Fibroblast of lung (primary cell): ENCODE results near the gene LIMCH1. TPM values are rescaled to one million over a fixed set of nuclear protein-coding genes. Genes with fewer than 3 reads are reported as not detected.
A peak's percentile ranks its signal among the peaks of the same experiment; 100 is the strongest.

Experiments used
- DNase-seq, 2 donors: peaks; one replicate each; pipeline versions ENCODE4 v3.0.0 to v3.0.0-alpha.2; 2010; ENCODE audit warnings: low read depth in 2 of 2
- H2AFZ ChIP-seq: 2 replicates; pipeline ENCODE4 v1.5.1; 2012; ENCODE audit warnings: low read length, control low read depth, inconsistent platforms
- H3K27ac ChIP-seq: 2 replicates; pipeline ENCODE4 v1.5.1; 2011; ENCODE audit warnings: low read length, control low read depth; ENCODE audit not compliant: insufficient read depth
- H3K27me3 ChIP-seq: 2 replicates; pipeline ENCODE4 v1.5.1; 2011; ENCODE audit warnings: mild to moderate bottlenecking, low read length; ENCODE audit not compliant: control insufficient read depth, insufficient read depth
- H3K36me3 ChIP-seq: 2 replicates; pipeline ENCODE4 v1.5.1; 2011; ENCODE audit warnings: low read length; ENCODE audit not compliant: control insufficient read depth, insufficient read depth
- H3K4me1 ChIP-seq: 2 replicates; pipeline ENCODE4 v1.5.1; 2011; ENCODE audit warnings: low read length; ENCODE audit not compliant: control insufficient read depth, insufficient read depth; ENCODE audit errors: extremely low read depth
- H3K4me2 ChIP-seq: 2 replicates; pipeline ENCODE4 v1.5.1; 2011; ENCODE audit warnings: low read length, control low read depth; ENCODE audit not compliant: insufficient read depth; ENCODE audit errors: extremely low read depth
- H3K4me3 ChIP-seq, 4 experiments: fragments of 200-600 bp in 1 of 4; sonication (generic) in 1 of 4; replicated peaks in 1 of 4; 2 replicates each; pipeline ENCODE4 v1.5.1; 2011 to 2016; ENCODE audit warnings: low read length in 4 of 4, low read depth in 3 of 4, mild to moderate bottlenecking in 3 of 4, control low read depth in 2 of 4, inconsistent platforms in 1 of 4, mixed read lengths in 1 of 4; ENCODE audit not compliant: insufficient read depth in 1 of 4; ENCODE audit errors: control extremely low read depth in 1 of 4
- H3K79me2 ChIP-seq: 2 replicates; pipeline ENCODE4 v1.5.1; 2012; ENCODE audit warnings: mild to moderate bottlenecking, low read length, inconsistent platforms; ENCODE audit not compliant: control insufficient read depth, insufficient read depth
- H3K9ac ChIP-seq: 2 replicates; pipeline ENCODE4 v1.5.1; 2011; ENCODE audit warnings: mild to moderate bottlenecking, low read length, control low read depth; ENCODE audit not compliant: insufficient read depth
- H3K9me3 ChIP-seq: 2 replicates; pipeline ENCODE4 v1.5.1; 2012; ENCODE audit warnings: low read depth, low read length; ENCODE audit not compliant: control insufficient read depth, insufficient read depth
- H4K20me1 ChIP-seq: 2 replicates; pipeline ENCODE4 v1.5.1; 2011; ENCODE audit warnings: low read length; ENCODE audit not compliant: control insufficient read depth, insufficient read depth; ENCODE audit errors: extremely low read depth
- EZH2 ChIP-seq: IDR thresholded peaks from 2 replicates; pipeline ENCODE4 v1.5.1; 2012; ENCODE audit warnings: low read length, control low read depth, mild to moderate bottlenecking; ENCODE audit errors: missing control alignments
- polyA plus RNA-seq, 2 donors: library from polyadenylated mRNA; depleted of rRNA in 1 of 2; stranded (reverse) in 1 of 2; unstranded in 1 of 2; fragments of >200 nt; gene quantifications; 2 replicates each; pipeline ENCODE4 v1.2.1, GENCODE V29; 2011 to 2012; ENCODE audit warnings: missing spikeins in 1 of 2
- total RNA-seq: library from RNA; depleted of rRNA; stranded (reverse); fragments of >200 nt; gene quantifications from 2 replicates; pipeline ENCODE4 v1.2.1, GENCODE V29; 2014
- TF ChIP-seq, protein P1 (sequence below), 2 donors: IDR thresholded peaks in 1 of 2; conservative IDR thresholded peaks in 1 of 2; 1 replicate in 1 of 2; 2 replicates in 1 of 2; pipeline ENCODE4 v1.5.1; 2011 to 2012; ENCODE audit warnings: low read length in 2 of 2, control low read depth in 1 of 2, inconsistent platforms in 1 of 2, low read depth in 1 of 2, mild to moderate bottlenecking in 1 of 2

Gene LIMCH1
- total and polyA plus RNA-seq, 2 donors (not counting 1 experiment from before 2014, with no cell fraction given): 2.8 to 4.6 TPM

DNA sequence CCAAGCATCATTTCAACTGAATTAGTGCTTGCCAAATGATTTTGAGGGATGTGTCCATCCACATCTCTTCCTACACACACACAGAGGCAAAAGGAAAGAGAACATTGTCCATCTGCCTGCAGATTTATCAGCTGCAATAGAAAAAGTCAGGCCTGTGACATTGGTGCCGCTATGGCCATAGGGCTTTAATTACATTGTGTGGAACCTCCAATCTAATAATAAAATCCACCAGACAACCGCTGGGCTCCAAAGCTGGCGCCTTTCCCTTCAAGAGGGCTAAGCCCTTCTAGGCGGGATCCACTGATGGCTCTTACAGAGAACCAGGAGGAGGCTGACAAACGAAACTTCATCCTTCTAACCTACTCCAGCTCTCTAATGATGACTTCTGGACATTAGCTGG is 150.0 kb downstream of the LIMCH1 start:
- no peaks in the 10 kb centered on the region for H3K27me3 ChIP-seq
- no peak overlapping the region for H3K9ac ChIP-seq
- H3K4me3 ChIP-seq: no peak overlapping the region
- no peaks in the 10 kb centered on the region for H4K20me1 ChIP-seq
- no peak overlapping the region for H3K27ac ChIP-seq
- TF ChIP-seq, protein P1, sequence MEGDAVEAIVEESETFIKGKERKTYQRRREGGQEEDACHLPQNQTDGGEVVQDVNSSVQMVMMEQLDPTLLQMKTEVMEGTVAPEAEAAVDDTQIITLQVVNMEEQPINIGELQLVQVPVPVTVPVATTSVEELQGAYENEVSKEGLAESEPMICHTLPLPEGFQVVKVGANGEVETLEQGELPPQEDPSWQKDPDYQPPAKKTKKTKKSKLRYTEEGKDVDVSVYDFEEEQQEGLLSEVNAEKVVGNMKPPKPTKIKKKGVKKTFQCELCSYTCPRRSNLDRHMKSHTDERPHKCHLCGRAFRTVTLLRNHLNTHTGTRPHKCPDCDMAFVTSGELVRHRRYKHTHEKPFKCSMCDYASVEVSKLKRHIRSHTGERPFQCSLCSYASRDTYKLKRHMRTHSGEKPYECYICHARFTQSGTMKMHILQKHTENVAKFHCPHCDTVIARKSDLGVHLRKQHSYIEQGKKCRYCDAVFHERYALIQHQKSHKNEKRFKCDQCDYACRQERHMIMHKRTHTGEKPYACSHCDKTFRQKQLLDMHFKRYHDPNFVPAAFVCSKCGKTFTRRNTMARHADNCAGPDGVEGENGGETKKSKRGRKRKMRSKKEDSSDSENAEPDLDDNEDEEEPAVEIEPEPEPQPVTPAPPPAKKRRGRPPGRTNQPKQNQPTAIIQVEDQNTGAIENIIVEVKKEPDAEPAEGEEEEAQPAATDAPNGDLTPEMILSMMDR (conservative IDR thresholded peaks at IDR 0.05 in 1 of 2, IDR thresholded peaks at IDR 0.05 in 1 of 2; ENCODE audit: low read depth in 1 of 2, low read length in 2 of 2): no peak
- TF ChIP-seq EZH2: no peak
- H3K4me1 ChIP-seq: no peaks in the 10 kb centered on the region
- no peak overlapping the region for H2AFZ ChIP-seq
- no peaks in the 10 kb centered on the region for H3K79me2 ChIP-seq
- no peaks in the 10 kb centered on the region for H3K9me3 ChIP-seq
- H3K4me2 ChIP-seq: no peak overlapping the region
- DNase-seq: no peak
- H3K36me3 ChIP-seq: no peaks in the 10 kb centered on the region

DNA sequence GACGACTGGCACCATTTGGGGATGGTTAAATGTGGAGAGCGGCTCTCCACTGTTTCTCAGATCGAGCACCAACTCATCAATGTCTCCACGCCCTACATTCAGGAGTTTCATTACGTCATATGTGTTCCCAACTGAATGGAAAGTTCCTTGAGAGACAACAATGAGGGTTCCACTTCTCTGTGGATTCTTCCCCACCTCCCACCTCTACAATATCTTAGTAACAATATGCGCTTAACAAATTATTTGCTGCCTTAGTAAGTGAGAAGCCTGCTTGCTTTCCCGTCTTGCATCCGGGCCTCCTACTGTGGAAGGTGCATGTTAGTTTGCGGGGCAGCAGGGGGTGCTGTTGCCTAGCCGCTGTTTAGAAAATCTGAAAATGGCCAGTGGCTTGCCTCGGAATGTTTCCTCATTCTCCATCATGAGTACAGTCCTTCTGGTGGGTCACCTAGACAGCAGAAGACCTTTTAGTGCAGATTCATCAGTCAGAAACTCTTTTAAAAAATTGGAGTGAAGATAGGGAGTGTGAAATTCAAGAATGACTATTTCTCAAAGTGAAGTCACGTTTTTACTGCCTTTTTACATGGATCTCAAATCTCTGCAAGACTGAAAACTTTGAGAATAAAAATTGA is 154.9 kb downstream of the LIMCH1 start:
- DNase-seq: peak; percentile 46 to 71
- Histone ChIP-seq H3K27ac (no peak overlapping the region), H4K20me1 (no peaks in the 10 kb centered on the region), H3K4me1 (no peaks in the 10 kb centered on the region), H3K9ac (no peak overlapping the region), H3K27me3 (no peaks in the 10 kb centered on the region), H3K9me3 (no peaks in the 10 kb centered on the region), H3K36me3 (no peaks in the 10 kb centered on the region), H3K4me2 (no peak overlapping the region), H3K4me3 (no peak overlapping the region), H3K79me2 (no peaks in the 10 kb centered on the region), H2AFZ (peak overlapping the region; percentile 67)
- no peak for TF ChIP-seq EZH2
- TF ChIP-seq, protein P1 (conservative IDR thresholded peaks at IDR 0.05 in 1 of 2, IDR thresholded peaks at IDR 0.05 in 1 of 2; ENCODE audit: low read depth in 1 of 2, low read length in 2 of 2): peak; percentile 80 to 93

DNA sequence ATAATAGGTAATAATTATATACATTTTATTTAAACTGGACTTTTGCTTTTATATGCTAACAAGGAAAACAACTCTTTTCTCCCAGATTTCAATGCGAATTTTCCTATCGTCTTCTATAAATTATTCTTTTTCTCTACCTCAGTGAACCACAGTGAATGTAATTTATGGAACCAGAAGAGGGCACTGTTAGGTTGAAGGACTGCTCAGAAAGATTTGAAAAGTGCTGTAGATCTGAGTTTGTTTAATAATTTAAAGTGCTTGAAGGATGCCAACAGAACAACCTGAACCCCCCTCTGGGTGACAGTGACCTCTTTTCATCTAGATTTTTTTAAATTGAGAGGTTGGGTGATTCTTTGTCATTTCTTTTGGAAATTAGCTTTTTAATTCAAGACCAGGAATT is 155.7 kb downstream of the LIMCH1 start:
- H3K79me2 ChIP-seq: no peaks in the 10 kb centered on the region
- H3K27me3 ChIP-seq: no peaks in the 10 kb centered on the region
- H3K4me3 ChIP-seq: no peak overlapping the region
- no peaks in the 10 kb centered on the region for H3K9me3 ChIP-seq
- no peaks in the 10 kb centered on the region for H4K20me1 ChIP-seq
- no peaks in the 10 kb centered on the region for H3K4me1 ChIP-seq
- no peak overlapping the region for H3K9ac ChIP-seq
- H3K27ac ChIP-seq: no peak overlapping the region
- no peak overlapping the region for H3K4me2 ChIP-seq
- H2AFZ ChIP-seq: no peak overlapping the region
- DNase-seq: peak; percentile 17 to 67
- no peaks in the 10 kb centered on the region for H3K36me3 ChIP-seq
- TF ChIP-seq EZH2: no peak
- TF ChIP-seq, protein P1 (conservative IDR thresholded peaks at IDR 0.05 in 1 of 2, IDR thresholded peaks at IDR 0.05 in 1 of 2; ENCODE audit: low read depth in 1 of 2, low read length in 2 of 2): peak; percentile 39 to 66
